HepG2 (cell line): ENCODE results near the gene KCNJ4. TPM values are rescaled to one million over a fixed set of nuclear protein-coding genes. Genes with fewer than 3 reads are reported as not detected.

Experiments used
- ARHGAP35 ChIP-seq: sonication (generic); formaldehyde crosslinking; IDR thresholded peaks from 2 replicates; pipeline ENCODE4 v1.9.0; 2022; ENCODE audit warnings: mild to moderate bottlenecking, inconsistent platforms, moderate library complexity, missing genetic modification reagents, borderline replicate concordance
- ARID2 ChIP-seq: sonication (generic); formaldehyde crosslinking; IDR thresholded peaks from 2 replicates; pipeline ENCODE4 v1.8.1; 2022; ENCODE audit warnings: mild to moderate bottlenecking, missing genetic modification reagents, borderline replicate concordance
- ARNTL ChIP-seq: sonication (generic); formaldehyde crosslinking; IDR thresholded peaks from 2 replicates; pipeline ENCODE4 v1.4.0; 2020; ENCODE audit warnings: mild to moderate bottlenecking, missing genetic modification reagents
- DMTF1 ChIP-seq: sonication (generic); formaldehyde crosslinking; IDR thresholded peaks from 2 replicates; pipeline ENCODE4 v1.4.0; 2020; ENCODE audit warnings: mild to moderate bottlenecking, missing genetic modification reagents
- JUN ChIP-seq: sonication (generic); formaldehyde crosslinking; IDR thresholded peaks from 2 replicates; pipeline ENCODE4 v1.4.0; 2020; ENCODE audit warnings: mild to moderate bottlenecking, missing genetic modification reagents
- MXD4 ChIP-seq: IDR thresholded peaks from 2 replicates; pipeline ENCODE4 v1.6.1; 2016; ENCODE audit warnings: mild to moderate bottlenecking, missing biosample characterization, missing genetic modification reagents
- ONECUT2 ChIP-seq: sonication (generic); formaldehyde crosslinking; IDR thresholded peaks from 2 replicates; pipeline ENCODE4 v1.4.0; 2020; ENCODE audit warnings: missing genetic modification reagents
- RARA ChIP-seq: IDR thresholded peaks from 2 replicates; pipeline ENCODE4 v1.6.1; 2016; ENCODE audit warnings: missing genetic modification reagents, missing compliant biosample characterization
- TOE1 ChIP-seq: sonication (generic); formaldehyde crosslinking; IDR thresholded peaks from 2 replicates; pipeline ENCODE4 v1.4.0; 2020; ENCODE audit warnings: mild to moderate bottlenecking, missing genetic modification reagents
- ZNF264 ChIP-seq: sonication (generic); formaldehyde crosslinking; IDR thresholded peaks from 2 replicates; pipeline ENCODE4 v1.4.0; 2020; ENCODE audit warnings: missing genetic modification reagents
- ZNF33A ChIP-seq: sonication (generic); formaldehyde crosslinking; IDR thresholded peaks from 2 replicates; pipeline ENCODE4 v1.5.1; 2020; ENCODE audit warnings: missing genetic modification reagents, mild to moderate bottlenecking, moderate library complexity, borderline replicate concordance
- ZNF382 ChIP-seq: sonication (generic); formaldehyde crosslinking; IDR thresholded peaks from 2 replicates; pipeline ENCODE4 v1.5.0; 2020; ENCODE audit warnings: missing genetic modification reagents, mild to moderate bottlenecking, borderline replicate concordance
- ZNF577 ChIP-seq: sonication (generic); formaldehyde crosslinking; IDR thresholded peaks from 2 replicates; pipeline ENCODE4 v1.4.0; 2020; ENCODE audit warnings: mild to moderate bottlenecking, low read depth, missing genetic modification reagents, borderline replicate concordance
- ZNF605 ChIP-seq: sonication (generic); formaldehyde crosslinking; IDR thresholded peaks from 2 replicates; pipeline ENCODE4 v1.8.0; 2022; ENCODE audit warnings: mild to moderate bottlenecking, missing genetic modification reagents
- ZNF616 ChIP-seq: sonication (generic); formaldehyde crosslinking; IDR thresholded peaks from 2 replicates; pipeline ENCODE4 v1.5.0; 2020; ENCODE audit warnings: low read depth, mild to moderate bottlenecking, missing genetic modification reagents
- ZNF761 ChIP-seq: sonication (generic); formaldehyde crosslinking; conservative IDR thresholded peaks from 2 replicates; pipeline ENCODE4 v1.4.0; 2020; ENCODE audit warnings: mild to moderate bottlenecking, missing genetic modification reagents
- ZNF776 ChIP-seq: sonication (generic); formaldehyde crosslinking; IDR thresholded peaks from 2 replicates; pipeline ENCODE4 v1.4.0; 2020; ENCODE audit warnings: mild to moderate bottlenecking, missing genetic modification reagents
- polyA plus RNA-seq, 8 experiments: library from polyadenylated mRNA; depleted of rRNA in 3 of 8; stranded (reverse) in 7 of 8; unstranded in 1 of 8; fragments of >200 nt; fragmentation: Illumina TruSeq in 4 of 8; extraction: Trizol in 4 of 8; gene quantifications; 2 replicates each; pipeline versions ENCODE4 v1.2.1 to v1.2.3, GENCODE V29; 2011 to 2016; ENCODE audit warnings: low read depth in 4 of 8, missing spikeins in 1 of 8, mixed read lengths in 1 of 8; ENCODE audit not compliant: insufficient read depth in 1 of 8
- total RNA-seq, 5 experiments: library from RNA; depleted of rRNA; stranded (reverse); fragments of >200 nt; fragmentation: Illumina TruSeq; extraction: Trizol; gene quantifications; 2 replicates each; pipeline ENCODE4 v1.2.3, GENCODE V29; 2016; ENCODE audit warnings: low read depth in 1 of 5
- TF ChIP-seq, protein P1 (sequence below), 2 experiments: sonication (generic) in 1 of 2; formaldehyde crosslinking in 1 of 2; IDR thresholded peaks; 2 replicates each; pipeline versions ENCODE4 v1.6.1 to v1.9.0; 2014 to 2022; ENCODE audit warnings: antibody characterized with exemption in 1 of 2, borderline replicate concordance in 1 of 2, inconsistent platforms in 1 of 2, low read depth in 1 of 2, missing genetic modification reagents in 1 of 2
- TF ChIP-seq, protein P2 (sequence below): sonication (generic); formaldehyde crosslinking; IDR thresholded peaks from 2 replicates; pipeline ENCODE4 v1.5.0; 2020; ENCODE audit warnings: missing genetic modification reagents

KCNJ4 gene
- total and polyA plus RNA-seq, 2 of the 13 experiments (the other 11 are each of a cell fraction or from before 2014, with no cell fraction given): not detected

- TF ChIP-seq DMTF1 (CRISPR knock-in tag) (no peak), ARNTL (no peak), ONECUT2 (CRISPR knock-in tag) (no peak), ZNF616 (no peak), ZNF761 (CRISPR knock-in tag) (no peak), JUN (CRISPR knock-in tag) (no peak), ZNF264 (CRISPR knock-in tag) (0 out of 2 replicates have a peak, but pooled peaks have one; percentile 55), ARHGAP35 (CRISPR knock-in tag) (no peak), ZNF33A (CRISPR knock-in tag) (no peak), ZNF605 (no peak), ZNF577 (no peak), ARID2 (CRISPR knock-in tag) (no peak), ZNF382 (CRISPR knock-in tag) (no peak), TOE1 (CRISPR knock-in tag) (0 out of 2 replicates have a peak, but pooled peaks have one; percentile 55), ZNF776 (CRISPR knock-in tag) (no peak), MXD4 (CRISPR knock-in tag) (0 out of 2 replicates have a peak, but pooled peaks have one; percentile 48), RARA (CRISPR knock-in tag) (peak; percentile 26; the same call in 1 of the 2 replicates)
- TF ChIP-seq, protein P1, sequence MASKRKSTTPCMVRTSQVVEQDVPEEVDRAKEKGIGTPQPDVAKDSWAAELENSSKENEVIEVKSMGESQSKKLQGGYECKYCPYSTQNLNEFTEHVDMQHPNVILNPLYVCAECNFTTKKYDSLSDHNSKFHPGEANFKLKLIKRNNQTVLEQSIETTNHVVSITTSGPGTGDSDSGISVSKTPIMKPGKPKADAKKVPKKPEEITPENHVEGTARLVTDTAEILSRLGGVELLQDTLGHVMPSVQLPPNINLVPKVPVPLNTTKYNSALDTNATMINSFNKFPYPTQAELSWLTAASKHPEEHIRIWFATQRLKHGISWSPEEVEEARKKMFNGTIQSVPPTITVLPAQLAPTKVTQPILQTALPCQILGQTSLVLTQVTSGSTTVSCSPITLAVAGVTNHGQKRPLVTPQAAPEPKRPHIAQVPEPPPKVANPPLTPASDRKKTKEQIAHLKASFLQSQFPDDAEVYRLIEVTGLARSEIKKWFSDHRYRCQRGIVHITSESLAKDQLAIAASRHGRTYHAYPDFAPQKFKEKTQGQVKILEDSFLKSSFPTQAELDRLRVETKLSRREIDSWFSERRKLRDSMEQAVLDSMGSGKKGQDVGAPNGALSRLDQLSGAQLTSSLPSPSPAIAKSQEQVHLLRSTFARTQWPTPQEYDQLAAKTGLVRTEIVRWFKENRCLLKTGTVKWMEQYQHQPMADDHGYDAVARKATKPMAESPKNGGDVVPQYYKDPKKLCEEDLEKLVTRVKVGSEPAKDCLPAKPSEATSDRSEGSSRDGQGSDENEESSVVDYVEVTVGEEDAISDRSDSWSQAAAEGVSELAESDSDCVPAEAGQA (IDR thresholded peaks at IDR 0.05; ENCODE audit: low read depth): no peak
- TF ChIP-seq, protein P1 (CRISPR knock-in tag; IDR thresholded peaks at IDR 0.05; ENCODE audit: borderline replicate concordance): no peak
- TF ChIP-seq, protein P2, sequence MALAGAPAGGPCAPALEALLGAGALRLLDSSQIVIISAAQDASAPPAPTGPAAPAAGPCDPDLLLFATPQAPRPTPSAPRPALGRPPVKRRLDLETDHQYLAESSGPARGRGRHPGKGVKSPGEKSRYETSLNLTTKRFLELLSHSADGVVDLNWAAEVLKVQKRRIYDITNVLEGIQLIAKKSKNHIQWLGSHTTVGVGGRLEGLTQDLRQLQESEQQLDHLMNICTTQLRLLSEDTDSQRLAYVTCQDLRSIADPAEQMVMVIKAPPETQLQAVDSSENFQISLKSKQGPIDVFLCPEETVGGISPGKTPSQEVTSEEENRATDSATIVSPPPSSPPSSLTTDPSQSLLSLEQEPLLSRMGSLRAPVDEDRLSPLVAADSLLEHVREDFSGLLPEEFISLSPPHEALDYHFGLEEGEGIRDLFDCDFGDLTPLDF (CRISPR knock-in tag): no peak
Measured at GRCh38 chr22:38461414-38462081, 6.5 kb upstream of the KCNJ4 start (continued).
